ENCODE results near the gene CAMK4. TPM values are rescaled to one million over a fixed set of nuclear protein-coding genes. Genes with fewer than 3 reads are reported as not detected.

CAMK4 gene
- total and polyA plus RNA-seq, 2 of the 8 experiments (the other 6 are each of a cell fraction or from before 2014, with no cell fraction given), result 1.8 to 8.3 TPM

DNA sequence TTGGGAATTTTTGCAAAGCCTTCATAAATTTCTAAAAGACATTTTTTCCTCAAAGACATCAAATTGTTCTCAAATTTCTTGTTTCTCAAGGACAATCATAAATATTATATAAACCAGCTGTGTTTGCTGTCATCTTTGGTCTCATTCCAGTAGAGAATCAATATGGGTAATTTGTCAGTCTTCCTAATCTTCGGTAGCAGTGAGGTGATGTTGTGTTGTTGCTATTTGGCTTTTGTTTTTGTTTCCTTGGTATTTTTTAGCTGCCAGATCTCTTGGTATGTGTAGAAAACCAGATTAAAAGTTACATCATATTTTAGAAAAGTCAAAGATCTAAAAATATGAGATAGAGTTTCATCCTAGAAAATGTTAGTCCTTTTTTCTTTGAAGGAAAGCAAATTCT lies 87.5 kb downstream of the CAMK4 start (continued):
- TF ChIP-seq, protein P1, sequence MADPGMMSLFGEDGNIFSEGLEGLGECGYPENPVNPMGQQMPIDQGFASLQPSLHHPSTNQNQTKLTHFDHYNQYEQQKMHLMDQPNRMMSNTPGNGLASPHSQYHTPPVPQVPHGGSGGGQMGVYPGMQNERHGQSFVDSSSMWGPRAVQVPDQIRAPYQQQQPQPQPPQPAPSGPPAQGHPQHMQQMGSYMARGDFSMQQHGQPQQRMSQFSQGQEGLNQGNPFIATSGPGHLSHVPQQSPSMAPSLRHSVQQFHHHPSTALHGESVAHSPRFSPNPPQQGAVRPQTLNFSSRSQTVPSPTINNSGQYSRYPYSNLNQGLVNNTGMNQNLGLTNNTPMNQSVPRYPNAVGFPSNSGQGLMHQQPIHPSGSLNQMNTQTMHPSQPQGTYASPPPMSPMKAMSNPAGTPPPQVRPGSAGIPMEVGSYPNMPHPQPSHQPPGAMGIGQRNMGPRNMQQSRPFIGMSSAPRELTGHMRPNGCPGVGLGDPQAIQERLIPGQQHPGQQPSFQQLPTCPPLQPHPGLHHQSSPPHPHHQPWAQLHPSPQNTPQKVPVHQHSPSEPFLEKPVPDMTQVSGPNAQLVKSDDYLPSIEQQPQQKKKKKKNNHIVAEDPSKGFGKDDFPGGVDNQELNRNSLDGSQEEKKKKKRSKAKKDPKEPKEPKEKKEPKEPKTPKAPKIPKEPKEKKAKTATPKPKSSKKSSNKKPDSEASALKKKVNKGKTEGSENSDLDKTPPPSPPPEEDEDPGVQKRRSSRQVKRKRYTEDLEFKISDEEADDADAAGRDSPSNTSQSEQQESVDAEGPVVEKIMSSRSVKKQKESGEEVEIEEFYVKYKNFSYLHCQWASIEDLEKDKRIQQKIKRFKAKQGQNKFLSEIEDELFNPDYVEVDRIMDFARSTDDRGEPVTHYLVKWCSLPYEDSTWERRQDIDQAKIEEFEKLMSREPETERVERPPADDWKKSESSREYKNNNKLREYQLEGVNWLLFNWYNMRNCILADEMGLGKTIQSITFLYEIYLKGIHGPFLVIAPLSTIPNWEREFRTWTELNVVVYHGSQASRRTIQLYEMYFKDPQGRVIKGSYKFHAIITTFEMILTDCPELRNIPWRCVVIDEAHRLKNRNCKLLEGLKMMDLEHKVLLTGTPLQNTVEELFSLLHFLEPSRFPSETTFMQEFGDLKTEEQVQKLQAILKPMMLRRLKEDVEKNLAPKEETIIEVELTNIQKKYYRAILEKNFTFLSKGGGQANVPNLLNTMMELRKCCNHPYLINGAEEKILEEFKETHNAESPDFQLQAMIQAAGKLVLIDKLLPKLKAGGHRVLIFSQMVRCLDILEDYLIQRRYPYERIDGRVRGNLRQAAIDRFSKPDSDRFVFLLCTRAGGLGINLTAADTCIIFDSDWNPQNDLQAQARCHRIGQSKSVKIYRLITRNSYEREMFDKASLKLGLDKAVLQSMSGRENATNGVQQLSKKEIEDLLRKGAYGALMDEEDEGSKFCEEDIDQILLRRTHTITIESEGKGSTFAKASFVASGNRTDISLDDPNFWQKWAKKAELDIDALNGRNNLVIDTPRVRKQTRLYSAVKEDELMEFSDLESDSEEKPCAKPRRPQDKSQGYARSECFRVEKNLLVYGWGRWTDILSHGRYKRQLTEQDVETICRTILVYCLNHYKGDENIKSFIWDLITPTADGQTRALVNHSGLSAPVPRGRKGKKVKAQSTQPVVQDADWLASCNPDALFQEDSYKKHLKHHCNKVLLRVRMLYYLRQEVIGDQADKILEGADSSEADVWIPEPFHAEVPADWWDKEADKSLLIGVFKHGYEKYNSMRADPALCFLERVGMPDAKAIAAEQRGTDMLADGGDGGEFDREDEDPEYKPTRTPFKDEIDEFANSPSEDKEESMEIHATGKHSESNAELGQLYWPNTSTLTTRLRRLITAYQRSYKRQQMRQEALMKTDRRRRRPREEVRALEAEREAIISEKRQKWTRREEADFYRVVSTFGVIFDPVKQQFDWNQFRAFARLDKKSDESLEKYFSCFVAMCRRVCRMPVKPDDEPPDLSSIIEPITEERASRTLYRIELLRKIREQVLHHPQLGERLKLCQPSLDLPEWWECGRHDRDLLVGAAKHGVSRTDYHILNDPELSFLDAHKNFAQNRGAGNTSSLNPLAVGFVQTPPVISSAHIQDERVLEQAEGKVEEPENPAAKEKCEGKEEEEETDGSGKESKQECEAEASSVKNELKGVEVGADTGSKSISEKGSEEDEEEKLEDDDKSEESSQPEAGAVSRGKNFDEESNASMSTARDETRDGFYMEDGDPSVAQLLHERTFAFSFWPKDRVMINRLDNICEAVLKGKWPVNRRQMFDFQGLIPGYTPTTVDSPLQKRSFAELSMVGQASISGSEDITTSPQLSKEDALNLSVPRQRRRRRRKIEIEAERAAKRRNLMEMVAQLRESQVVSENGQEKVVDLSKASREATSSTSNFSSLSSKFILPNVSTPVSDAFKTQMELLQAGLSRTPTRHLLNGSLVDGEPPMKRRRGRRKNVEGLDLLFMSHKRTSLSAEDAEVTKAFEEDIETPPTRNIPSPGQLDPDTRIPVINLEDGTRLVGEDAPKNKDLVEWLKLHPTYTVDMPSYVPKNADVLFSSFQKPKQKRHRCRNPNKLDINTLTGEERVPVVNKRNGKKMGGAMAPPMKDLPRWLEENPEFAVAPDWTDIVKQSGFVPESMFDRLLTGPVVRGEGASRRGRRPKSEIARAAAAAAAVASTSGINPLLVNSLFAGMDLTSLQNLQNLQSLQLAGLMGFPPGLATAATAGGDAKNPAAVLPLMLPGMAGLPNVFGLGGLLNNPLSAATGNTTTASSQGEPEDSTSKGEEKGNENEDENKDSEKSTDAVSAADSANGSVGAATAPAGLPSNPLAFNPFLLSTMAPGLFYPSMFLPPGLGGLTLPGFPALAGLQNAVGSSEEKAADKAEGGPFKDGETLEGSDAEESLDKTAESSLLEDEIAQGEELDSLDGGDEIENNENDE (IDR thresholded peaks at IDR 0.05; ENCODE audit: insufficient replicate concordance, low read length), result no peak
- TF ChIP-seq HDAC2 (IDR thresholded peaks at IDR 0.05; ENCODE audit: borderline replicate concordance in 1 of 2, low read depth in 2 of 2, low read length in 2 of 2), result no peak
- no peak for TF ChIP-seq SRF (IDR thresholded peaks at IDR 0.05; ENCODE audit: low read depth, low read length)
- no peak for TF ChIP-seq NANOG (IDR thresholded peaks at IDR 0.05; ENCODE audit: insufficient read depth, low read depth, low read length, poor library complexity, severe bottlenecking)
- no peak for TF ChIP-seq GABPA (IDR thresholded peaks at IDR 0.05; ENCODE audit: borderline replicate concordance, insufficient read depth, low read length)

All from H1 (cell line).